Measurements from ENCODE around the gene PBX1. TPM values are rescaled to one million over a fixed set of nuclear protein-coding genes. Genes with fewer than 3 reads are reported as not detected.
A peak's percentile ranks its signal among the peaks of the same experiment; 100 is the strongest.

PBX1 gene
- total RNA-seq, 2 donors from 2014 or later, result 59.9 to 79.2 TPM

- Histone ChIP-seq H3K36me3 (ENCODE audit: control insufficient read depth, insufficient read depth, low read length) (no peaks in the 10 kb centered on the region), H3K4me3 (ENCODE audit: low read length) (peak overlapping the region; percentile 17), H3K9ac (ENCODE audit: extremely low read depth, low read length, poor library complexity, severe bottlenecking) (no peak overlapping the region), H3K4me1 (ENCODE audit: control insufficient read depth, insufficient read depth, low read length) (peaks cover 21% of the 10 kb centered on the region), H3K27ac (ENCODE audit: low read depth, low read length) (no peak overlapping the region), H3K27me3 (ENCODE audit: control insufficient read depth, insufficient read depth, low read length, poor library complexity, severe bottlenecking) (no peaks in the 10 kb centered on the region), H3K9me3 (ENCODE audit: control insufficient read depth, low read length) (no peaks in the 10 kb centered on the region)
- Mint-ChIP-seq H3K36me3 (ENCODE audit: low read depth) (no peaks in the 10 kb centered on the region), H3K4me1 (peaks cover 60% of the 10 kb centered on the region), H3K4me3 (no peak overlapping the region), H3K27me3 (ENCODE audit: insufficient read depth) (peaks cover 14% of the 10 kb centered on the region), H3K9me3 (no peaks in the 10 kb centered on the region), H3K27ac (peak overlapping the region; percentile 31)
- TF ChIP-seq CTCF (conservative IDR thresholded peaks at IDR 0.05), result no peak
- WGBS, 2 experiments (ENCODE audit: insufficient coverage in 1 of 2, insufficient read length in 1 of 2), result 100% methylated on average over 1 of the region's 1 CpG
- no peak for DNase-seq
Observed at GRCh38 chr1:164857439-164857838, 298.5 kb downstream of the PBX1 start.

- no peak overlapping the region for H3K4me3 ChIP-seq (ENCODE audit: low read length)
- Mint-ChIP-seq H3K27ac (no peak overlapping the region), H3K27me3 (ENCODE audit: insufficient read depth) (peaks cover 14% of the 10 kb centered on the region), H3K9me3 (no peaks in the 10 kb centered on the region), H3K4me3 (no peak overlapping the region), H3K4me1 (peaks cover 67% of the 10 kb centered on the region), H3K36me3 (ENCODE audit: low read depth) (no peaks in the 10 kb centered on the region)
- no peak overlapping the region for H3K9ac ChIP-seq (ENCODE audit: extremely low read depth, low read length, poor library complexity, severe bottlenecking)
- H3K9me3 ChIP-seq (ENCODE audit: control insufficient read depth, low read length), result no peaks in the 10 kb centered on the region
- H3K27me3 ChIP-seq (ENCODE audit: control insufficient read depth, insufficient read depth, low read length, poor library complexity, severe bottlenecking), result no peaks in the 10 kb centered on the region
- H3K4me1 ChIP-seq (ENCODE audit: control insufficient read depth, insufficient read depth, low read length), result peaks cover 21% of the 10 kb centered on the region
- no peaks in the 10 kb centered on the region for H3K36me3 ChIP-seq (ENCODE audit: control insufficient read depth, insufficient read depth, low read length)
- no peak overlapping the region for H3K27ac ChIP-seq (ENCODE audit: low read depth, low read length)
- no peak for DNase-seq
- no peak for TF ChIP-seq CTCF (conservative IDR thresholded peaks at IDR 0.05)
- 83 to 100% methylated on average over 1 to 2 of the region's 2 CpGs for WGBS, 2 experiments (ENCODE audit: insufficient coverage in 1 of 2, insufficient read length in 1 of 2)
Observed at GRCh38 chr1:164858096-164858632, 299.2 kb downstream of the PBX1 start.

GRCh38 chr1:164861632-164862031 is 302.6 kb downstream of the PBX1 start:
- TF ChIP-seq CTCF (conservative IDR thresholded peaks at IDR 0.05), result no peak
- Histone ChIP-seq H3K9ac (ENCODE audit: extremely low read depth, low read length, poor library complexity, severe bottlenecking) (no peak overlapping the region), H3K4me1 (ENCODE audit: control insufficient read depth, insufficient read depth, low read length) (peaks cover 25% of the 10 kb centered on the region), H3K4me3 (ENCODE audit: low read length) (no peak overlapping the region), H3K9me3 (ENCODE audit: control insufficient read depth, low read length) (peaks cover 5% of the 10 kb centered on the region), H3K27ac (ENCODE audit: low read depth, low read length) (no peak overlapping the region), H3K27me3 (ENCODE audit: control insufficient read depth, insufficient read depth, low read length, poor library complexity, severe bottlenecking) (peaks cover 10% of the 10 kb centered on the region), H3K36me3 (ENCODE audit: control insufficient read depth, insufficient read depth, low read length) (no peaks in the 10 kb centered on the region)
- Mint-ChIP-seq H3K4me3 (no peak overlapping the region), H3K36me3 (ENCODE audit: low read depth) (no peaks in the 10 kb centered on the region), H3K4me1 (peaks cover 63% of the 10 kb centered on the region), H3K27ac (no peak overlapping the region), H3K9me3 (no peaks in the 10 kb centered on the region), H3K27me3 (ENCODE audit: insufficient read depth) (peaks cover 37% of the 10 kb centered on the region)
- DNase-seq, result no peak

Data from endodermal cell (in vitro differentiated cells).